ENCODE results near the gene BAX. TPM values are rescaled to one million over a fixed set of nuclear protein-coding genes. Genes with fewer than 3 reads are reported as not detected.
A peak's percentile ranks its signal among the peaks of the same experiment; 100 is the strongest.

The BAX gene
- total and polyA plus RNA-seq, 9 of the 15 experiments (the other 6 are each of a cell fraction or from before 2014, with no cell fraction given): 3.2 to 95.4 (median 44.5) TPM

DNA sequence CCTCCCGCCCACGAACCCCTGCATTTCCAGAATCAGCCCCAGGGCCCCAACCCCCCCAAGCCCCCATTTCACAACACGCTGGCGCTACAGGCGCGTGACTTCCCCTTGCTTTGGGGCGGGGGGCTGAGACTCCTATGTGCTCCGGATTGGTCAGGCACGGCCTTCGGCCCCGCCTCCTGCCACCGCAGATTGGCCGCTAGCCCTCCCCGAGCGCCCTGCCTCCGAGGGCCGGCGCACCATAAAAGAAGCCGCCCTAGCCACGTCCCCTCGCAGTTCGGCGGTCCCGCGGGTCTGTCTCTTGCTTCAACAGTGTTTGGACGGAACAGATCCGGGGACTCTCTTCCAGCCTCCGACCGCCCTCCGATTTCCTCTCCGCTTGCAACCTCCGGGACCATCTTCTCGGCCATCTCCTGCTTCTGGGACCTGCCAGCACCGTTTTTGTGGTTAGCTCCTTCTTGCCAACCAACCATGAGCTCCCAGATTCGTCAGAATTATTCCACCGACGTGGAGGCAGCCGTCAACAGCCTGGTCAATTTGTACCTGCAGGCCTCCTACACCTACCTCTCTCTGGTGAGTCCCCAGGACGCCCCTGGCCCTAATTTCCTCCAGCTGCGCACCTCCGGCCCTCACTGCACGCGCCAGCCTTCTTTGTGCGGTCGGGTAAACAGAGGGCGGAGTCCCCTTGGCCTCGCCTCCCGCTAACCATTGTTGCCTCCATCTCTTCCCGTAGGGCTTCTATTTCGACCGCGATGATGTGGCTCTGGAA lies 10.5 kb downstream of the BAX start, which contains the start of gene FTL (continued):
- no peak for TF ChIP-seq ZKSCAN1 (IDR thresholded peaks at IDR 0.05; ENCODE audit: low read depth, low read length)
- TF ChIP-seq ZNF12 (CRISPR knock-in tag; IDR thresholded peaks at IDR 0.05): peak; percentile 79
- TF ChIP-seq BCL6 (CRISPR knock-in tag; IDR thresholded peaks at IDR 0.05): no peak
- no peak for TF ChIP-seq NCOA4 (IDR thresholded peaks at IDR 0.05; ENCODE audit: partially characterized antibody)
- TF ChIP-seq ATF1 (CRISPR knock-in tag; IDR thresholded peaks at IDR 0.05): no peak
- peak; percentile 45 for TF ChIP-seq ATF1 (tag; IDR thresholded peaks at IDR 0.05)
- no peak for TF ChIP-seq ZNF551 (CRISPR knock-in tag; IDR thresholded peaks at IDR 0.05)
- no peak for TF ChIP-seq CUX1 (CRISPR knock-in tag; IDR thresholded peaks at IDR 0.05)
- TF ChIP-seq, protein P1, sequence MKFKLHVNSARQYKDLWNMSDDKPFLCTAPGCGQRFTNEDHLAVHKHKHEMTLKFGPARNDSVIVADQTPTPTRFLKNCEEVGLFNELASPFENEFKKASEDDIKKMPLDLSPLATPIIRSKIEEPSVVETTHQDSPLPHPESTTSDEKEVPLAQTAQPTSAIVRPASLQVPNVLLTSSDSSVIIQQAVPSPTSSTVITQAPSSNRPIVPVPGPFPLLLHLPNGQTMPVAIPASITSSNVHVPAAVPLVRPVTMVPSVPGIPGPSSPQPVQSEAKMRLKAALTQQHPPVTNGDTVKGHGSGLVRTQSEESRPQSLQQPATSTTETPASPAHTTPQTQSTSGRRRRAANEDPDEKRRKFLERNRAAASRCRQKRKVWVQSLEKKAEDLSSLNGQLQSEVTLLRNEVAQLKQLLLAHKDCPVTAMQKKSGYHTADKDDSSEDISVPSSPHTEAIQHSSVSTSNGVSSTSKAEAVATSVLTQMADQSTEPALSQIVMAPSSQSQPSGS (CRISPR knock-in tag; IDR thresholded peaks at IDR 0.05): no peak
- peak; percentile 100 for TF ChIP-seq POLR2B (IDR thresholded peaks at IDR 0.05; ENCODE audit: low read depth, partially characterized antibody)
- TF ChIP-seq RBM34 (IDR thresholded peaks at IDR 0.05; ENCODE audit: borderline replicate concordance, insufficient read depth, low read length): no peak
- TF ChIP-seq MTA1 (IDR thresholded peaks at IDR 0.05; ENCODE audit: borderline replicate concordance): peak; percentile 60; the same call in 1 of the 2 replicates
- TF ChIP-seq MAFK (IDR thresholded peaks at IDR 0.05; ENCODE audit: low read length): no peak
- no peak for TF ChIP-seq ZNF3 (CRISPR knock-in tag; IDR thresholded peaks at IDR 0.05)
- 0 out of 2 replicates have a peak, but pooled peaks have one; percentile 53 for TF ChIP-seq MEF2D (tag; conservative IDR thresholded peaks at IDR 0.05; ENCODE audit: low read depth)
- no peak for TF ChIP-seq DIDO1 (tag; IDR thresholded peaks at IDR 0.05; ENCODE audit: low read depth)
- peak; percentile 61 for TF ChIP-seq ZFX (CRISPR knock-in tag; IDR thresholded peaks at IDR 0.05)
- TF ChIP-seq POLR2H (tag; IDR thresholded peaks at IDR 0.05; ENCODE audit: low read depth): peak; percentile 99
- TF ChIP-seq ZKSCAN3 (CRISPR knock-in tag; IDR thresholded peaks at IDR 0.05): no peak
- peak in 1 of 2 experiments; percentile 14; a peak in 1 of 3 replicates for TF ChIP-seq CBX3 (IDR thresholded peaks at IDR 0.05; ENCODE audit: borderline replicate concordance in 1 of 2, low read length in 2 of 2)
- TF ChIP-seq SRSF9 (IDR thresholded peaks at IDR 0.05; ENCODE audit: borderline replicate concordance, low read depth, low read length): no peak
- no peak for TF ChIP-seq ZNF695 (CRISPR knock-in tag; IDR thresholded peaks at IDR 0.05)
